Fibroblast of villous mesenchyme (primary cell): Measurements from ENCODE around the gene ECSIT. TPM values are rescaled to one million over a fixed set of nuclear protein-coding genes. Genes with fewer than 3 reads are reported as not detected.

Experiments
- DNase-seq: peaks from one replicate; pipeline ENCODE4 v3.0.0-alpha.2; 2010; ENCODE audit warnings: low read depth
- H3K4me3 ChIP-seq: 2 replicates; pipeline ENCODE4 v1.5.1; 2011; ENCODE audit warnings: low read depth, mild to moderate bottlenecking, low read length
- total RNA-seq: library from RNA; depleted of rRNA; stranded (reverse); fragments of >200 nt; gene quantifications from 2 replicates; pipeline ENCODE4 v1.2.3, GENCODE V29; 2012
- TF ChIP-seq, protein P1 (sequence below): IDR thresholded peaks from 2 replicates; pipeline ENCODE4 v1.5.1; 2012; ENCODE audit warnings: low read depth, mild to moderate bottlenecking, low read length; ENCODE audit not compliant: insufficient read depth

Gene ECSIT
- total RNA-seq, 1 donor = 22.9 TPM

DNA sequence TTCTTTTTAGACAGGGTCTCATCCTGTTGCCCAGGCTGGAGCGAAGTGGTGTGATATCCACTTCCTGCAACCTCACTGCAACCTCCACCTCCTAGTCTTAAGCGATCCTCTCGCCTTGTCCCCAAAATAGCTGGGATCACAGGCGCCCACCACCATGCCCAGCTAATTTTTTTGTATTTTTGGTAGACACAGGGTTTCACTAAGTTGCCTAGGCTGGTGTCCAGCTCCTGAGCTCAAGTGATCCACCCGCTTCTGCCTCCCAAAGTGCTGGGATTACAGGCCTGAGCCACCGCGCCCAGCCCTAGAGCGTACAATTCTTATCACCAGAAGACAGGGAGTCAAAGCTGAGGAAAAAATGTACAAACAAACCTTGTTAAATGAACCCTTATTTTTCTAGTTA is 34.6 kb upstream of the ECSIT start:
- H3K4me3 ChIP-seq = no peak overlapping the region
- no peak for DNase-seq
- TF ChIP-seq, protein P1, sequence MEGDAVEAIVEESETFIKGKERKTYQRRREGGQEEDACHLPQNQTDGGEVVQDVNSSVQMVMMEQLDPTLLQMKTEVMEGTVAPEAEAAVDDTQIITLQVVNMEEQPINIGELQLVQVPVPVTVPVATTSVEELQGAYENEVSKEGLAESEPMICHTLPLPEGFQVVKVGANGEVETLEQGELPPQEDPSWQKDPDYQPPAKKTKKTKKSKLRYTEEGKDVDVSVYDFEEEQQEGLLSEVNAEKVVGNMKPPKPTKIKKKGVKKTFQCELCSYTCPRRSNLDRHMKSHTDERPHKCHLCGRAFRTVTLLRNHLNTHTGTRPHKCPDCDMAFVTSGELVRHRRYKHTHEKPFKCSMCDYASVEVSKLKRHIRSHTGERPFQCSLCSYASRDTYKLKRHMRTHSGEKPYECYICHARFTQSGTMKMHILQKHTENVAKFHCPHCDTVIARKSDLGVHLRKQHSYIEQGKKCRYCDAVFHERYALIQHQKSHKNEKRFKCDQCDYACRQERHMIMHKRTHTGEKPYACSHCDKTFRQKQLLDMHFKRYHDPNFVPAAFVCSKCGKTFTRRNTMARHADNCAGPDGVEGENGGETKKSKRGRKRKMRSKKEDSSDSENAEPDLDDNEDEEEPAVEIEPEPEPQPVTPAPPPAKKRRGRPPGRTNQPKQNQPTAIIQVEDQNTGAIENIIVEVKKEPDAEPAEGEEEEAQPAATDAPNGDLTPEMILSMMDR = no peak

DNA sequence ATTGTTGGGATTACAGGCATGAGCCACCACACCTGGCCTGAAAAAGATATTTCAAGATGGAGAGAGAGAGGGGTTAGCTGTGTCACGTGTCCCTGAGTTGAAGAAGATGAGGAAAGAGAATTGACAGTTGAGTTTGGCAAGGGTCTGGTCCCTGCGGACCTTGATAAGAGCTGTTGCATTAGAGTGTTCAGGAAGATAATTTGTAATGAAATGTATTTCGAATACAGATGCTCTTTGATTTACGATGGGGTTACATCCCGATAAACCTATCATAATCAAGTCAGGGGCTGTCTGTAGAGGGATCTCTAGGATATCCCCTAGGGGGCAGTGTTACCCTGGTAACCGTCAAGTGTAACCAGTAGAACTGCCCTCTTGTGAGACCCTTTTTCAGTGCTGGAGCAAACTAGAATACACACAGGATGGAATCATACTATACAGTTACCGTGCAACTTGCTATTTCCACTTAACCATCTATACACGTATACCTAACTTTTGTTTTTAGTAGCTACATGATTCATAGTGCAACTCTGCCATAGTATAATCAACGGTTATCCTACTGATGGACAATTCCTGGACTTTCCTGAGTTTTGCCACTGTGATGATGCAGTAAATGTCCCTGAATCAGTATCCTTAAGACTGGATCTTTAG is 31.6 kb upstream of the ECSIT start:
- no peak overlapping the region for H3K4me3 ChIP-seq
- DNase-seq = peak; percentile 76
- TF ChIP-seq, protein P1 = peak; percentile 71

DNA sequence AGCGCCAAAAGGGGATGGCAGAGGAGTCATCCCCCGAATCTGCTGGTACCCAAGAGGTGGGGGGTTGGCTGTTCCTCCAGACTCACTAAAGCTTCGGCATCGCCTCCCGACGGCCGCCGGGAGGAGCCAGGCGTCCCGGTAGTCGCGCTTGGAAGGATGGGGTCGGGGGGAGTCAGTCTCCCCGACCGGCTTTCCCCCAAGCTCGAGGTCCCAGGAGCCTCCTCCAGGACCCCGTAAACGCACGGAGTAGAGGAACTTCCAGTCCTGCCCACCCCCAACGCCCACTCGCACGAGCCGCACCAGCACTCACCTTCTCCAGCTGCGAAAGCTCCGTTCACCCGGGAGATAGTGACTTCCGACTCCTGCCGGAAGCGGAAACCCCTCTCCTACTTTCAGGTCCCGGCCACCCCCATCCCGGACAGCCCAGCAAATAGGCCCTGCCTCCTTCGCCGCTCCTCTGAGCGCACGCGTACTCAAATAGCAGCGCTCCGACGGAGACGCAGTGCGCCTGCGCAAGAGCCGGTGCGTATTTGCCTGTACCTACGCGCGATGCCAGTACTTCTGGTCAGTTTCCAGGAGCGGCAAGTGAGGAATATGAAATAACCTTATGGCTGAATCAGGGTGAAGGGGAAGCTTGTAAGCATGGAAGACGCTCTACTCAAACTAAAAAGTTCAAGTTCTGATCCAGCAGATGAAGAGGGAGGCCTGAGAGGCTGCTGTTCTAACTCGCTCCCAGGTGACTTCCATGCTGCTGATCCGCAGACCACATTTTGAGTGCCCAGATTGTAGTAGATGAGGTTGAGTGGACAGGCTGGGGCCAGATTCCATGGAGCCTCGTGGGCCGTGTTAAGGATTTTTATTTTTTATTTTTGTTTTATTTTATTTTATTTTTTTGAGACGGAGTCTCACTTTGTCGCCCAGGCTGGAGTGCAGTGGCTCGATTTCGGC is 30.2 kb upstream of the ECSIT start, which contains the start of gene ELOF1:
Gene ELOF1, minus strand, starts transcription at position 350 of the 948 bp plus-strand sequence. CDS start 4,883 bp downstream, outside the sequence.
- H3K4me3 ChIP-seq = peak within 1 kb of the TSS; percentile 85
- TF ChIP-seq, protein P1 = peak; percentile 39
- DNase-seq = peak; percentile 98

DNA sequence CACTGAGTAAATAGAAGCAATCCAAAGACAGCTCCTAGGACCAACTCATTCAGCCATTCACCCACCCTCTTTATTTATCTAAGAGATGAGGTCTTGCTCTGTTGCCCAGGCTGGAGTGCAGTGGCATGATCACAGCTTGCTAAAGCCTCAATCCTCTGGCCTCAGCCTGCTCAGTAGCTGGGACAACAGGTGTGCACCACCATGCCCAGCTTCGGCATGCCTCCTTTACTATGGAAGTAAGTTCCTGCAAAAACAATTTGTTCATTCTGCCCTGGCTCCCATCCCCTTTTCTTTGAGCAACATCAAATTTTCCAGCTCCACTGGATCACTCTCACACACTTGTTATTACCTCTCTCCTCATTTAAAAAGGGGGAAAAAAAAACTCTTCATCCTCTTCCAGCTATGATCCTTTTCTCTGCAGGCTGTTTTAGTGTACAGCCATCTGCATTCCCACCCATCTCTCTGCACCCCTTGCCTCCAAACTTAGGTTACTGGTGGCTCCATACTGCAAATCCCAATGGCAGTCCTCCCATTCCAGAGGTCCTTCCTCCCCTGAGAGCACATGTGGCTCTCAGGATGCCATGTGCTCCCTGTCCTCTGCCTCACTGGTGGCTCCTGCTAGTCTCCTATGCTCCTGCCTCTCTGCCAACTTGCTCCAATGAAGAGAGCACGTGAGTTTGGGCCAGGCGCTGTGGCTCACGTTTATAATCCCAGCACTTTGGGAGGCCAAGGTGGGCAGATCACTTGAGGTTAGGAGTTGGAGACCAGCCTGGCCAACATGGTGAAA is 27.9 kb upstream of the ECSIT start:
- TF ChIP-seq, protein P1 = no peak
- no peak overlapping the region for H3K4me3 ChIP-seq
- DNase-seq = no peak

DNA sequence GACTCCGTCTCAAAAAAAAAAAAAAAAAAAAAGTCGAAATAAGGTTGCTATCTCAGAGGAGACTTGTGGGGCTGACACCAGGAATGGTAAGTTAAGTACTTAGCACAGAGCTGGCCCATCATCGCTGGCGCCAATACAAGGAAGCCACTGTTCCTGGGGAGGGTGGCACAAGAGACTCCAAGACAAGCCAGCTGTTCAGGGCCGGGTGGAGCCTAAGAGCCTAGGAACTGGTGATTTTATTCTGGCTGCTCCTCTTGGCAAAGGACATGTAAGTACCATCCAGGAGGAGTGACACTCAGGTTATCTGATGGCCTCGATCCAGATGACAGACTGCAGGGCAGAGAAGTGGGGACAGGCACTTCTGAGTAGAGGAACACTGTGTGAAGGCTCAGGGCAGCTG is 26.3 kb upstream of the ECSIT start:
- TF ChIP-seq, protein P1 = no peak
- DNase-seq = no peak
- H3K4me3 ChIP-seq = no peak overlapping the region

DNA sequence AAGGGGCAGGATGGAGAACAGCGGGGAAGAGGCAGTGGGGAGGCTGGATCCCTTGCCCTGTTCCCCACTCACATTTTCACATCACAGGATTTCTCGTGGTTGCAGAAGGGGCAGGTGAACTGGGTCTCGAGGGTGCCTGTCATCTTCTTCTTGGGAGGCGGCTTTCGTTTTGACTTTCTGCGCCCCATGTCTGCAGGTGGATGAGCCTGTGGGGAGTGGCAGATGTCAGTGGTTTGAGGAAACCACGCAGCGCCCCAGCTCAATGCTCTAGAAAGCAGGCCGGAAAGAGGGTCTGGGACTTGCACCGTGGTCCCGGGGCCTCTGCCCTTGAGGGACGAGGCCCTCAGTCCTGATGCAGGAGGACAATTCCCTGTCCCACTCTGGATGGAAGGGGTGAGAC is 25.2 kb upstream of the ECSIT start:
- TF ChIP-seq, protein P1 = no peak
- H3K4me3 ChIP-seq = no peak overlapping the region
- DNase-seq = no peak
